MCF 10A (cell line): ENCODE measurements around the gene RNASE3. TPM values are rescaled to one million over a fixed set of nuclear protein-coding genes. Genes with fewer than 3 reads are reported as not detected.

ENCODE experiments used
- BruUV-seq: library from RNA; stranded (reverse); fragments of 400-500 nt; replicated peaks from 2 replicates; lab custom pipeline; 2021; lab: Mats Ljungman, UMichigan
- CTCF ChIA-PET: fragments of 300-600 bp; sonication (Branson Sonifier 250); formaldehyde crosslinking; extraction: SDS; loops from one replicate; lab custom pipeline; 2021; ENCODE audit warnings: antibody characterized with exemption, inconsistent platforms; lab: Yijun Ruan, JAX
- POLR2A ChIA-PET: fragments of 300-600, 350-650 bp; sonication (Branson Sonifier 250); formaldehyde crosslinking; extraction: SDS; loops from one replicate; lab custom pipeline; 2020; ENCODE audit warnings: antibody characterized with exemption, inconsistent platforms; lab: Yijun Ruan, JAX
- DNase-seq: peaks from one replicate; pipeline ENCODE4 v3.0.0-alpha.2; 2018; ENCODE audit not compliant: unreplicated experiment
- H3K27ac Mint-ChIP-seq: one replicate; pipeline ENCODE4 v1.8.0; 2022; ENCODE audit warnings: mild to moderate bottlenecking, low read depth, mixed read lengths; ENCODE audit not compliant: unreplicated experiment
- H3K27me3 Mint-ChIP-seq: one replicate; pipeline ENCODE4 v1.8.0; 2022; ENCODE audit warnings: mixed read lengths; ENCODE audit not compliant: insufficient read depth, unreplicated experiment
- H3K36me3 Mint-ChIP-seq: one replicate; pipeline ENCODE4 v1.8.0; 2022; ENCODE audit warnings: mild to moderate bottlenecking, moderate library complexity, mixed read lengths; ENCODE audit not compliant: insufficient read depth, unreplicated experiment
- H3K4me1 Mint-ChIP-seq: one replicate; pipeline ENCODE4 v1.8.0; 2022; ENCODE audit warnings: mixed read lengths; ENCODE audit not compliant: insufficient read depth, unreplicated experiment
- H3K4me3 Mint-ChIP-seq: one replicate; pipeline ENCODE4 v1.8.0; 2022; ENCODE audit warnings: mild to moderate bottlenecking, moderate library complexity, mixed read lengths; ENCODE audit not compliant: unreplicated experiment
- H3K9me3 Mint-ChIP-seq: one replicate; pipeline ENCODE4 v1.8.0; 2022; ENCODE audit warnings: mixed read lengths; ENCODE audit not compliant: unreplicated experiment
- intact Hi-C: fragments of 100-400 bp; cut with micrococcal nuclease; formaldehyde crosslinking; loops from 2 replicates; pipeline ENCODE4 v1.14.1; 2022
- total RNA-seq: library from RNA; stranded (reverse); gene quantifications from 2 replicates; pipeline ENCODE4 v1.2.3, GENCODE V29; 2022
- TF ChIP-seq, protein P1 (sequence below): fragments of 200-600 bp; IDR thresholded peaks from one replicate; pipeline ENCODE4 v1.8.0; 2022; ENCODE audit warnings: antibody characterized with exemption, mild to moderate bottlenecking; ENCODE audit not compliant: unreplicated experiment

RNASE3 gene
- total RNA-seq, 1 experiment from 2014 or later: not detected

DNA sequence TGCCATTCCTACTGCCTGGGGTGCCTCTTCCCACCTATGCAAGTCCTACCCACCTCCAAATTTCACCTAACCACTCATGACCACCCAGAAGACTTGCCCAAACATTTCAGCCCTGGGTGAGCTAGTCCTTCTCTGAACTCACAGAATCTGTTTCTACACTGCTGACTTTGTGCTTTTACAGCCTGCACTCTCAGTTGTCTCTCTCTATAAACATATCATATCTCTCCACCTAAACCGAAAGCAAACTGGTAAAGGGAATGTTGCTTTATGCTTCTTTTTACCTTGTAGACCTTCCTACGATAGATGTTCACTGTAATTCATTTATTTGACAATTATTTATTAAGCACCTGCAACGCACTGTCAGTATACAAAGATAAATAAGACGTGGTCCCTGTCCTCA is 38.1 kb upstream of the RNASE3 start:
- ChIA-PET POLR2A (no interaction called here), CTCF (interaction anchor here (1.1 to 1.6 kb wide), 2 partner anchors 118 to 156 kb away, joined by 5 to 6 read pairs; no protein-coding TSS in a partner anchor)
- TF ChIP-seq, protein P1, sequence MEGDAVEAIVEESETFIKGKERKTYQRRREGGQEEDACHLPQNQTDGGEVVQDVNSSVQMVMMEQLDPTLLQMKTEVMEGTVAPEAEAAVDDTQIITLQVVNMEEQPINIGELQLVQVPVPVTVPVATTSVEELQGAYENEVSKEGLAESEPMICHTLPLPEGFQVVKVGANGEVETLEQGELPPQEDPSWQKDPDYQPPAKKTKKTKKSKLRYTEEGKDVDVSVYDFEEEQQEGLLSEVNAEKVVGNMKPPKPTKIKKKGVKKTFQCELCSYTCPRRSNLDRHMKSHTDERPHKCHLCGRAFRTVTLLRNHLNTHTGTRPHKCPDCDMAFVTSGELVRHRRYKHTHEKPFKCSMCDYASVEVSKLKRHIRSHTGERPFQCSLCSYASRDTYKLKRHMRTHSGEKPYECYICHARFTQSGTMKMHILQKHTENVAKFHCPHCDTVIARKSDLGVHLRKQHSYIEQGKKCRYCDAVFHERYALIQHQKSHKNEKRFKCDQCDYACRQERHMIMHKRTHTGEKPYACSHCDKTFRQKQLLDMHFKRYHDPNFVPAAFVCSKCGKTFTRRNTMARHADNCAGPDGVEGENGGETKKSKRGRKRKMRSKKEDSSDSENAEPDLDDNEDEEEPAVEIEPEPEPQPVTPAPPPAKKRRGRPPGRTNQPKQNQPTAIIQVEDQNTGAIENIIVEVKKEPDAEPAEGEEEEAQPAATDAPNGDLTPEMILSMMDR: no peak
- H3K4me1 Mint-ChIP-seq: peaks cover 13% of the 10 kb centered on the region
- BruUV-seq: no TSS peak
- peaks cover 38% of the 10 kb centered on the region for H3K27me3 Mint-ChIP-seq
- DNase-seq: no peak
- intact Hi-C loops: no loop called here
- H3K9me3 Mint-ChIP-seq: no peaks in the 10 kb centered on the region
- H3K27ac Mint-ChIP-seq: no peak overlapping the region
- H3K36me3 Mint-ChIP-seq: no peaks in the 10 kb centered on the region
- no peak overlapping the region for H3K4me3 Mint-ChIP-seq

DNA sequence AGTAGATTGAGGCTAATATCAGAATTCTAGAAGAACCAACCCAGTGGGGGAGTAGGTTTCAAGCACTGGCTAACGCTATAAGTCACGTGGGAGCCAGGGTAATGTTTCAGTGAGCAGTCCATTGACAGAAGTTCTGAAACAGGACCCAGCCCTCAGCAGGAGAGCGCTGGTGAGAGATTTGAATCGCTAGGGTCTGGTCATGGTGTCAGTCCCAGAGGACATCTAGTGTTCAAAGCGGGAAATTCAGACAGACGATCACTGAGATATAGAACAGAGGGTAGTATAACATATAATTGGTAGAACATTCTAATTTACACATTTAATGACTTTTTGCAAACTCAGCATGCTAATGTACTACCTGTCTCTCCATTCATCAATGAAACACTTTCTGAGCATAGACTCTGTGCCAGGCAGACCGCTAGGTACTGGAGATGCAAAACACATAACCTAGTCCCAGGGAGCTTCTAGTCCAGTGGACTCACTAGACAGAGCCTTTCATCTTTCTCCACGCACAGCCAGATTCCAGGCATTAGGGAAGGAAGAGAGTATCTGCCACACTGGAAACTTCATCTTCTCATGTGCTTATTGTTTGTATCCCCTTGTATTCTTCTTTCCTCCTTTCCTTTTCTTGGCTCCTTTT is 35.4 kb upstream of the RNASE3 start:
- POLR2A ChIA-PET: interaction anchor here (0.7 kb wide), 1 partner anchor 162 kb away, joined by 4 read pairs; no protein-coding TSS in a partner anchor
- H3K9me3 Mint-ChIP-seq: no peaks in the 10 kb centered on the region
- intact Hi-C loops: loop anchor here (1.0 to 5.0 kb wide), 3 partner anchors 158 to 252 kb away; no protein-coding TSS in a partner anchor
- CTCF ChIA-PET: interaction anchor here (0.6 to 3.8 kb wide), 38 partner anchors 9 to 522 kb away, joined by 3 to 121 read pairs (median 3); partner anchors contain the start of gene EDDM3B
- DNase-seq: peak; percentile 75
- H3K27ac Mint-ChIP-seq: no peak overlapping the region
- TF ChIP-seq, protein P1: peak; percentile 68
- peaks cover 47% of the 10 kb centered on the region for H3K27me3 Mint-ChIP-seq
- no peaks in the 10 kb centered on the region for H3K36me3 Mint-ChIP-seq
- peaks cover 5% of the 10 kb centered on the region for H3K4me1 Mint-ChIP-seq
- no peak overlapping the region for H3K4me3 Mint-ChIP-seq
- BruUV-seq: no TSS peak

DNA sequence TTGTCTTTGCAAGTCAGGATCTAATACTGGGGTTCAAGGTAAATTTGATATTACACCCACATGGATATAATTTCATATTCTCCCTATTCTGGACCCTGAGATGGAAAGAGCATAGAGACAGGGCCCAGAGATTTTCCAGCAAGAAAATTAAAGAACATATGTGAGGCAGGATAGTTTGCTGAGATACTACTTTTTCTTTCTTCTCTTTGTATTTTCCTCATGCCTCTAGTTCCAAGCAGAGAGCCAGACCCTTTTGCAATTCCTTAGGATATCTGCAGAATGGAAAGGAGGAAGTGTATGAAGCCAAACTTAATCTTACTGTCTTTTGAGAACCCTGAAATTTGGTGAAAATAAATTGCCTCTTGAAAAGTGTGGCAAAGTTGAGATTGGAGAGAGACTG is 34.0 kb upstream of the RNASE3 start:
- H3K27ac Mint-ChIP-seq: no peak overlapping the region
- peaks cover 5% of the 10 kb centered on the region for H3K4me1 Mint-ChIP-seq
- peaks cover 48% of the 10 kb centered on the region for H3K27me3 Mint-ChIP-seq
- H3K36me3 Mint-ChIP-seq: no peaks in the 10 kb centered on the region
- H3K4me3 Mint-ChIP-seq: no peak overlapping the region
- H3K9me3 Mint-ChIP-seq: no peaks in the 10 kb centered on the region
- TF ChIP-seq, protein P1: no peak
- CTCF ChIA-PET: interaction anchor here (0.6 to 5.3 kb wide), 43 partner anchors 9 to 561 kb away, joined by 3 to 121 read pairs (median 4); partner anchors contain the start of genes RNASE7 and SLC39A2
- no TSS peak for BruUV-seq
- POLR2A ChIA-PET: interaction anchor here (0.9 kb wide), 1 partner anchor 157 kb away, joined by 3 read pairs; no protein-coding TSS in a partner anchor
- DNase-seq: no peak
- intact Hi-C loops: loop anchor here (1.0 to 5.0 kb wide), 3 partner anchors 114 to 250 kb away; no protein-coding TSS in a partner anchor

DNA sequence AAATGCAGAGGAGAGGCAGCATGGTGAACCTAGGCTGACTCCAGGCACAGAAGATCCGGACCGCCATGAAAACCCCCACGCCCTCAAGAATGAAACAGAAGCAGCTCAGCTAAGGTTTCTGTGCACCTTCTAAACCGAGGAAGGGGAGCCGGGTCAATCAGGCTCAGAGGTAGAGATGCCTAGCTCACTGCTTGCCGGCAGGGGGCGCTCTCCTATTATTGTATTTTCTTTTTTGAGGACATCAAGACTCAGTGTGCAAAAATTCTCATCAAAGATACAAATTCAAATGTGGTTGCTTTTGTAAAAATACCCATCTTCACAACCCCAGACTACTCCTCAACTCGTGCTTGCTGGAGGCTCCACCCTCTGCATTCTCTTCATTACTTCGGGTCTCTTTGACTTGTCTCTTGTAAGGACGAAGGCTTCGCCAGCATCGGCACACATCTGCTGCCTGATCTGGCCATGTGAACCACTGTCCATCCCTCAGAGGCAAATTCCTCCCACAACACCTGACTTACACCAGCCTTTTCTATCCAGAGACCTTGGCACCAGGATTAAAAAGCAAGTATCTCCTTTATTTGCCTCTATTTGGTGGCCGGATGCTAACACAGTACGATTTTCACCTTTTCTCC is 33.4 kb upstream of the RNASE3 start:
- Mint-ChIP-seq H3K4me1 (peaks cover 5% of the 10 kb centered on the region), H3K27me3 (peaks cover 48% of the 10 kb centered on the region), H3K4me3 (no peak overlapping the region), H3K9me3 (no peaks in the 10 kb centered on the region), H3K36me3 (no peaks in the 10 kb centered on the region), H3K27ac (no peak overlapping the region)
- ChIA-PET CTCF (interaction anchor here (0.6 to 5.3 kb wide), 48 partner anchors 9 to 1406 kb away, joined by 3 to 113 read pairs (median 4); partner anchors contain the start of genes RNASE7 and SLC39A2), POLR2A (interaction anchor here (0.9 to 2.4 kb wide), 3 partner anchors 114 to 183 kb away, joined by 3 to 11 read pairs (median 4); no protein-coding TSS in a partner anchor)
- TF ChIP-seq, protein P1: peak; percentile 91
- peak; percentile 65 for DNase-seq
- no TSS peak for BruUV-seq
- intact Hi-C loops: loop anchor here (1.0 to 5.0 kb wide), 3 partner anchors 114 to 250 kb away; no protein-coding TSS in a partner anchor
